GM18951 (cell line): ENCODE data around the gene HLF.

Experiments used
- POLR2A ChIP-seq: IDR thresholded peaks from 4 replicates; pipeline ENCODE4 v1.6.1; 2011; ENCODE audit warnings: mild to moderate bottlenecking; ENCODE audit not compliant: insufficient read length, insufficient read depth; ENCODE audit errors: extremely low read depth
- in situ Hi-C: fragments of 300-500 bp; cut with MboI; formaldehyde crosslinking; loops from one replicate; pipeline ENCODE4 v1.12.0; 2022; ENCODE audit warnings: low sequenced_read_pairs, mixed read lengths, inconsistent platforms; ENCODE audit not compliant: unreplicated experiment

The HLF gene

GRCh38 chr17:55264645-55265298 is at the start of gene HLF:
Gene HLF, plus strand, starts transcription at chr17:55264960. Its CDS starts 525 bp downstream, at chr17:55265485.
- TF ChIP-seq POLR2A = no peak
- in situ Hi-C loops = no loop called here

- TF ChIP-seq POLR2A = no peak
- in situ Hi-C loops = no loop called here
Measured at GRCh38 chr17:55215711-55216110, 49.0 kb upstream of the HLF start.

GRCh38 chr17:55216888-55217287 is 47.9 kb upstream of the HLF start:
- no peak for TF ChIP-seq POLR2A
- in situ Hi-C loops = no loop called here

- no peak for TF ChIP-seq POLR2A
- in situ Hi-C loops = no loop called here
Measured at GRCh38 chr17:55219459-55219858, 45.3 kb upstream of the HLF start.

- in situ Hi-C loops = no loop called here
- TF ChIP-seq POLR2A = no peak
Measured at GRCh38 chr17:55219934-55220333, 44.8 kb upstream of the HLF start.

GRCh38 chr17:55223524-55223923 is 41.2 kb upstream of the HLF start:
- TF ChIP-seq POLR2A = no peak
- in situ Hi-C loops = no loop called here

- in situ Hi-C loops = no loop called here
- TF ChIP-seq POLR2A = no peak
Measured at GRCh38 chr17:55224746-55225145, 40.0 kb upstream of the HLF start.

- in situ Hi-C loops = no loop called here
- TF ChIP-seq POLR2A = no peak
Measured at GRCh38 chr17:55225237-55225636, 39.5 kb upstream of the HLF start.

- in situ Hi-C loops = no loop called here
- no peak for TF ChIP-seq POLR2A
Measured at GRCh38 chr17:55228683-55229192, 36.0 kb upstream of the HLF start.

- no peak for TF ChIP-seq POLR2A
- in situ Hi-C loops = no loop called here
Measured at GRCh38 chr17:55229276-55229675, 35.5 kb upstream of the HLF start.

- in situ Hi-C loops = no loop called here
- no peak for TF ChIP-seq POLR2A
Measured at GRCh38 chr17:55230716-55231115, 34.0 kb upstream of the HLF start.

GRCh38 chr17:55233840-55234239 is 30.9 kb upstream of the HLF start:
- in situ Hi-C loops = no loop called here
- no peak for TF ChIP-seq POLR2A

GRCh38 chr17:55236316-55236715 is 28.4 kb upstream of the HLF start:
- in situ Hi-C loops = no loop called here
- no peak for TF ChIP-seq POLR2A

- TF ChIP-seq POLR2A = no peak
- in situ Hi-C loops = no loop called here
Measured at GRCh38 chr17:55237268-55237667, 27.5 kb upstream of the HLF start.

GRCh38 chr17:55237841-55238178 is 26.9 kb upstream of the HLF start:
- no peak for TF ChIP-seq POLR2A
- in situ Hi-C loops = no loop called here
